Measurements from ENCODE around the gene ZNF467. TPM values are rescaled to one million over a fixed set of nuclear protein-coding genes. Genes with fewer than 3 reads are reported as not detected.

The ZNF467 gene
- total RNA-seq, 2 experiments from 2014 or later: 0.83 to 1.0 TPM

GRCh38 chr7:149750122-149750845 lies 23.1 kb downstream of the ZNF467 start:
- Mint-ChIP-seq H3K9me3 (no peaks in the 10 kb centered on the region), H3K27me3 (peaks cover 4% of the 10 kb centered on the region), H3K36me3 (no peaks in the 10 kb centered on the region), H3K27ac (no peak overlapping the region), H3K4me1 (no peaks in the 10 kb centered on the region), H3K4me3 (no peak overlapping the region)
- ATAC-seq (ENCODE audit: low read depth): no peak
- POLR2A ChIA-PET: no interaction called here
- no peak for DNase-seq

- no peak for ATAC-seq (ENCODE audit: low read depth)
- POLR2A ChIA-PET: no interaction called here
Measured at GRCh38 chr7:149748076-149748874, 25.1 kb downstream of the ZNF467 start.

GRCh38 chr7:149743476-149744255 lies 29.7 kb downstream of the ZNF467 start:
- no peak overlapping the region for H3K4me3 Mint-ChIP-seq
- no peak for ATAC-seq (ENCODE audit: low read depth)

More at GRCh38 chr7:149748076-149748874, 25.1 kb downstream of the ZNF467 start:
- H3K27me3 Mint-ChIP-seq: peaks cover 17% of the 10 kb centered on the region
- no peaks in the 10 kb centered on the region for H3K4me1 Mint-ChIP-seq
- no peak for DNase-seq
- H3K9me3 Mint-ChIP-seq: no peaks in the 10 kb centered on the region
- H3K36me3 Mint-ChIP-seq: no peaks in the 10 kb centered on the region
- no peak overlapping the region for H3K4me3 Mint-ChIP-seq
- H3K27ac Mint-ChIP-seq: no peak overlapping the region

GRCh38 chr7:149742075-149742701 lies 31.2 kb downstream of the ZNF467 start:
- POLR2A ChIA-PET: no interaction called here
- Mint-ChIP-seq H3K9me3 (no peaks in the 10 kb centered on the region), H3K36me3 (no peaks in the 10 kb centered on the region), H3K27ac (no peak overlapping the region), H3K4me3 (peak overlapping the region; percentile 73), H3K4me1 (peaks cover 8% of the 10 kb centered on the region), H3K27me3 (peaks cover 54% of the 10 kb centered on the region)
- ATAC-seq (ENCODE audit: low read depth): peak; percentile 72
- DNase-seq: peak; percentile 73

More at GRCh38 chr7:149743476-149744255, 29.7 kb downstream of the ZNF467 start:
- no peak for DNase-seq
- no peaks in the 10 kb centered on the region for H3K36me3 Mint-ChIP-seq
- peaks cover 46% of the 10 kb centered on the region for H3K27me3 Mint-ChIP-seq
- H3K4me1 Mint-ChIP-seq: peaks cover 8% of the 10 kb centered on the region
- POLR2A ChIA-PET: no interaction called here
- no peaks in the 10 kb centered on the region for H3K9me3 Mint-ChIP-seq
- no peak overlapping the region for H3K27ac Mint-ChIP-seq

GRCh38 chr7:149741629-149742028 lies 31.8 kb downstream of the ZNF467 start:
- no peak overlapping the region for H3K27ac Mint-ChIP-seq
- H3K9me3 Mint-ChIP-seq: no peaks in the 10 kb centered on the region
- H3K4me1 Mint-ChIP-seq: peaks cover 8% of the 10 kb centered on the region
- peak; percentile 28 for ATAC-seq (ENCODE audit: low read depth)
- POLR2A ChIA-PET: no interaction called here
- H3K4me3 Mint-ChIP-seq: peak overlapping the region; percentile 73
- no peaks in the 10 kb centered on the region for H3K36me3 Mint-ChIP-seq
- DNase-seq: no peak
- H3K27me3 Mint-ChIP-seq: peaks cover 57% of the 10 kb centered on the region

GRCh38 chr7:149736478-149737360 lies 36.7 kb downstream of the ZNF467 start:
- H3K36me3 Mint-ChIP-seq: no peaks in the 10 kb centered on the region
- ATAC-seq (ENCODE audit: low read depth) (no peak), DNase-seq (no peak)
- H3K4me1 Mint-ChIP-seq: no peaks in the 10 kb centered on the region
- peaks cover 29% of the 10 kb centered on the region for H3K27me3 Mint-ChIP-seq
- H3K27ac Mint-ChIP-seq: no peak overlapping the region
- H3K9me3 Mint-ChIP-seq: no peaks in the 10 kb centered on the region
- POLR2A ChIA-PET: no interaction called here
- no peak overlapping the region for H3K4me3 Mint-ChIP-seq

GRCh38 chr7:149735779-149736477 lies 37.5 kb downstream of the ZNF467 start:
- no peaks in the 10 kb centered on the region for H3K9me3 Mint-ChIP-seq
- no peak overlapping the region for H3K4me3 Mint-ChIP-seq
- DNase-seq (no peak), ATAC-seq (ENCODE audit: low read depth) (no peak)
- peaks cover 21% of the 10 kb centered on the region for H3K27me3 Mint-ChIP-seq
- H3K36me3 Mint-ChIP-seq: no peaks in the 10 kb centered on the region
- no peaks in the 10 kb centered on the region for H3K4me1 Mint-ChIP-seq
- no peak overlapping the region for H3K27ac Mint-ChIP-seq
- POLR2A ChIA-PET: no interaction called here

- Mint-ChIP-seq H3K4me3 (no peak overlapping the region), H3K27ac (no peak overlapping the region), H3K36me3 (no peaks in the 10 kb centered on the region), H3K27me3 (peaks cover 13% of the 10 kb centered on the region), H3K4me1 (no peaks in the 10 kb centered on the region), H3K9me3 (no peaks in the 10 kb centered on the region)
- DNase-seq (no peak), ATAC-seq (ENCODE audit: low read depth) (no peak)
- POLR2A ChIA-PET: no interaction called here
Measured at GRCh38 chr7:149735181-149735602, 38.2 kb downstream of the ZNF467 start.

- POLR2A ChIA-PET: no interaction called here
- Mint-ChIP-seq H3K9me3 (no peaks in the 10 kb centered on the region), H3K4me3 (no peak overlapping the region), H3K36me3 (no peaks in the 10 kb centered on the region), H3K27ac (no peak overlapping the region), H3K4me1 (no peaks in the 10 kb centered on the region), H3K27me3 (peaks cover 11% of the 10 kb centered on the region)
- no peak for DNase-seq
- ATAC-seq (ENCODE audit: low read depth): no peak
Measured at GRCh38 chr7:149734791-149735075, 38.7 kb downstream of the ZNF467 start.

GRCh38 chr7:149733924-149734790 lies 39.2 kb downstream of the ZNF467 start:
- no peaks in the 10 kb centered on the region for H3K36me3 Mint-ChIP-seq
- no peaks in the 10 kb centered on the region for H3K9me3 Mint-ChIP-seq
- no peak overlapping the region for H3K4me3 Mint-ChIP-seq
- POLR2A ChIA-PET: no interaction called here
- no peak for DNase-seq
- no peaks in the 10 kb centered on the region for H3K4me1 Mint-ChIP-seq
- H3K27ac Mint-ChIP-seq: no peak overlapping the region
- peaks cover 11% of the 10 kb centered on the region for H3K27me3 Mint-ChIP-seq
- no peak for ATAC-seq (ENCODE audit: low read depth)

- Mint-ChIP-seq H3K4me3 (no peak overlapping the region), H3K4me1 (no peaks in the 10 kb centered on the region), H3K9me3 (no peaks in the 10 kb centered on the region), H3K27me3 (peaks cover 9% of the 10 kb centered on the region), H3K36me3 (no peaks in the 10 kb centered on the region), H3K27ac (no peak overlapping the region)
- POLR2A ChIA-PET: interaction anchor here (0.6 kb wide), 1 partner anchor 1096 kb away, joined by 3 read pairs; no protein-coding TSS in a partner anchor
- DNase-seq (no peak), ATAC-seq (ENCODE audit: low read depth) (no peak)
Measured at GRCh38 chr7:149733131-149733923, 40.1 kb downstream of the ZNF467 start.
